AG10803 (cell line): Measurements from ENCODE around the gene SHC4.

Experiments
- DNase-seq: peaks from one replicate; pipeline ENCODE4 v3.0.0; 2010; ENCODE audit warnings: low read depth
- H3K4me3 ChIP-seq: 2 replicates; pipeline ENCODE4 v1.5.1; 2011; ENCODE audit warnings: mild to moderate bottlenecking, low read length, control low read depth
- TF ChIP-seq, protein P1 (sequence below): conservative IDR thresholded peaks from 2 replicates; pipeline ENCODE4 v1.5.1; 2011; ENCODE audit warnings: mild to moderate bottlenecking, low read length, control low read depth, inconsistent platforms

Gene SHC4

GRCh38 chr15:48955370-48955769 is 8.3 kb downstream of the SHC4 start:
- DNase-seq, result no peak
- H3K4me3 ChIP-seq, result no peak overlapping the region
- TF ChIP-seq, protein P1, sequence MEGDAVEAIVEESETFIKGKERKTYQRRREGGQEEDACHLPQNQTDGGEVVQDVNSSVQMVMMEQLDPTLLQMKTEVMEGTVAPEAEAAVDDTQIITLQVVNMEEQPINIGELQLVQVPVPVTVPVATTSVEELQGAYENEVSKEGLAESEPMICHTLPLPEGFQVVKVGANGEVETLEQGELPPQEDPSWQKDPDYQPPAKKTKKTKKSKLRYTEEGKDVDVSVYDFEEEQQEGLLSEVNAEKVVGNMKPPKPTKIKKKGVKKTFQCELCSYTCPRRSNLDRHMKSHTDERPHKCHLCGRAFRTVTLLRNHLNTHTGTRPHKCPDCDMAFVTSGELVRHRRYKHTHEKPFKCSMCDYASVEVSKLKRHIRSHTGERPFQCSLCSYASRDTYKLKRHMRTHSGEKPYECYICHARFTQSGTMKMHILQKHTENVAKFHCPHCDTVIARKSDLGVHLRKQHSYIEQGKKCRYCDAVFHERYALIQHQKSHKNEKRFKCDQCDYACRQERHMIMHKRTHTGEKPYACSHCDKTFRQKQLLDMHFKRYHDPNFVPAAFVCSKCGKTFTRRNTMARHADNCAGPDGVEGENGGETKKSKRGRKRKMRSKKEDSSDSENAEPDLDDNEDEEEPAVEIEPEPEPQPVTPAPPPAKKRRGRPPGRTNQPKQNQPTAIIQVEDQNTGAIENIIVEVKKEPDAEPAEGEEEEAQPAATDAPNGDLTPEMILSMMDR, result no peak

DNA sequence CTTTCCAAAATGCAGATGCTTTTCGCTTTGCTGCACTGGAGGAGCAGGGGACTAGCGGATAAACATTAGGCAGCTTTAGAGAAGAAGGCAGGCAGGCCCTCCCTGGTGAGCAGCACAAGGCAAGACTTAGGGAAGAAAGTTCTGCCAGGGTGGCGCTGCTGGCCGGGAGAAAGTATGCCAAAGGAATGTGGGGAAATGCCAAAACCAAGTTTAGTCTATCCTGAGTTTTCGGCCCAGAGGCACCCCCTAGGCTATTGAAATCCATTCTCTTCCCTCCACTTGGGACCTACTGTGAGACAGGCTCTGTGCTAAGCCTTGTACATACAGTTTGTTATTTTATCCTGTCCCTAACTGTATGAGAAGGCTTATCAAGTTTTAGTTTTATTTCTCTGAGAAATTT is 9.2 kb downstream of the SHC4 start:
- no peak overlapping the region for H3K4me3 ChIP-seq
- peak; percentile 69 for DNase-seq
- TF ChIP-seq, protein P1, result peak; percentile 26

DNA sequence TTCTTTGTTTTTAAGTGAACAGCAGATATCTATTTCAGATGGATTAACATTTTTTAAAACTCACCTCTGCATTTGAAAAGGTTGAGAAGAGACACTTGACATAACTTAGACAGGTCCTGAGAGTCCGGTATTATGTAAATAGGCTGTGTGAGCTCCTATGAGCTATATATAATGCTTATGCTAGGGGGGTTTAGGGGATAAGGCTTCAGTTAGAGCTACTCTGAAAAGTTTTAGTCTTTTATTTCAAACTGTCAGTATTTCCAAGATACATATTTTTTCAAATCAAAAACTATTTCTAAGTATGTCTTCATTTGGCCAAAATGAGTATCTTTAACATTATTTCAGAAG is 16.9 kb downstream of the SHC4 start:
- TF ChIP-seq, protein P1, result no peak
- no peak overlapping the region for H3K4me3 ChIP-seq
- no peak for DNase-seq

DNA sequence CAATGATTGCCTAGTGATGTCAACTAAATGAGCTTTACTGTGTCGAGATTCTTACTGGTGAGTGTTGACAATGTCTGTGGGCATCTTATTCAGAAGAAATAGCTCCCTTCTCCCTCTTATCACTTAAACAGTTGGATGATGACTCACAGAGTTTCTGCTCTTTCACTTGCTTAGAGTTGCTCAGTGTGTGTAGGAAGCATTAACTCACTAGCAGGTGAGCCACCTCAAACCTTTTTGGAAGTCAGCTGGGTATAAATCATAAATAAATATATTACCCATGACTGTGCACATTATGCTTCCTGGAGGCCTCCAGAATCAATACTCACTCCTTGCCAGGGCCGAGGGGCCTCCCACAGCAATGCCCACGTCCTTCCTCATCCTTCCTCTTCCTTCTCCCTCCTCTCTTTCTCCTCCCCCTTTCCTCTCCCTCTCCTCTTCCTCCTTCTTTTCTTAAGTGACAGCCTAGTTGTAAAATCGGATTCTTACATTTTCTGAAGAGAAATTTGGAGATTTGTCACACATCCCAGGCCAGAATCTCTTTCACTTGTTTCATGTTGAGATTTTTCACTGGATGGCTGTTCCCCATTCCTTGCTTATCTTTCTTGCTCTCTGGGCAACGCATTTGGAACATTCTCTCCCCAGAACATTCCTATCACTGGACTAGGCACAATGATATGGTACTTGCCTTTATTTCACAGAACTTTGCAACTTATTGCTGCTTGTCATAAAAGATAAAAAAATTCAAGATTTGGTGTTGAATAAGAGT is 17.5 kb downstream of the SHC4 start:
- TF ChIP-seq, protein P1, result no peak
- H3K4me3 ChIP-seq, result no peak overlapping the region
- no peak for DNase-seq

GRCh38 chr15:48945386-48945785 is 18.3 kb downstream of the SHC4 start:
- TF ChIP-seq, protein P1, result no peak
- no peak overlapping the region for H3K4me3 ChIP-seq
- DNase-seq, result no peak

DNA sequence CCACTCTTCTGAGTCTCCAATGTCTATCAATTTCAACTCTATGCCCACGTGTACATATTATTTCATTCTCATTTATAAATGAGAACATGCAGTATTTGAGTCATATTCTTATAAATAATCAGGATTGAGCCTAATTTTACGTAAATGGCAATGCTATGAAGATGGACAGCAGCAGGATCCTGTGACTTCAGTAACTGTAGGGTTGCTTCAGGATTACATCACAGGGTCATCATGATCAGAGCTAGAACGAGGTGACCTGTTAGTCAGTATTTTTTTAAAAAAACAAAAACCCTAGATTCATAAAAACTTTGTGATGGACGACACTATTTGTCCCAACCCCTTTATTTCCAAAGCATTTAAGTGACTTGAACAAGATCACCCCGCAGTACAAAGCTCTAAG is 21.8 kb downstream of the SHC4 start:
- no peak overlapping the region for H3K4me3 ChIP-seq
- TF ChIP-seq, protein P1, result no peak
- DNase-seq, result no peak

DNA sequence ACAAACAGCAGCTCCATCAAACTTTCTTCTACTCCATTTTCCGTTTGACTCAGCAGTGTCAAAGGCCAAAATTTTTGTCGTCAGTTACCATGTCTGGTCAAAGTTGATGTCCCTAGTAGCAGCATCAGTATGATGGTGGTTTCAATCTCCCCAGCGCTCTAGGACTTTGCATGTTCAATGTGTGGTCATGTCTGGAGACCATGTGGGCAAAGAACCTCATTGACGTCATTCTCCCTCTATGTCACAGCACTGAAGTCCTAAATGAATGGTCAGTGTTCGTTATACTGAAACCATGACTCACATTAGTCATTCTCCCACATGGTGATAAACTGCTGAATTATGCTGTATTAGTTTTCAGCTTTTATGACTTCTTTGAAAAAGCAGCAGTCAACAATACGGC is 23.2 kb downstream of the SHC4 start:
- DNase-seq, result peak; percentile 91
- TF ChIP-seq, protein P1, result no peak
- no peak overlapping the region for H3K4me3 ChIP-seq
